CD4-positive, alpha-beta T cell treated with Interferon alpha-2 for 1 hour (primary cell): ENCODE data around the gene SLC39A8.
"Not testable (repeated sequence)": the region's sequence is repeated elsewhere in the genome, so short reads cannot be mapped to it uniquely, and the experiment has no call there.

Experiments used
- DNase-seq, 2 donors: peaks; one replicate each; pipeline ENCODE4 v3.0.0-alpha.2; 2020 to 2022

The SLC39A8 gene

DNA sequence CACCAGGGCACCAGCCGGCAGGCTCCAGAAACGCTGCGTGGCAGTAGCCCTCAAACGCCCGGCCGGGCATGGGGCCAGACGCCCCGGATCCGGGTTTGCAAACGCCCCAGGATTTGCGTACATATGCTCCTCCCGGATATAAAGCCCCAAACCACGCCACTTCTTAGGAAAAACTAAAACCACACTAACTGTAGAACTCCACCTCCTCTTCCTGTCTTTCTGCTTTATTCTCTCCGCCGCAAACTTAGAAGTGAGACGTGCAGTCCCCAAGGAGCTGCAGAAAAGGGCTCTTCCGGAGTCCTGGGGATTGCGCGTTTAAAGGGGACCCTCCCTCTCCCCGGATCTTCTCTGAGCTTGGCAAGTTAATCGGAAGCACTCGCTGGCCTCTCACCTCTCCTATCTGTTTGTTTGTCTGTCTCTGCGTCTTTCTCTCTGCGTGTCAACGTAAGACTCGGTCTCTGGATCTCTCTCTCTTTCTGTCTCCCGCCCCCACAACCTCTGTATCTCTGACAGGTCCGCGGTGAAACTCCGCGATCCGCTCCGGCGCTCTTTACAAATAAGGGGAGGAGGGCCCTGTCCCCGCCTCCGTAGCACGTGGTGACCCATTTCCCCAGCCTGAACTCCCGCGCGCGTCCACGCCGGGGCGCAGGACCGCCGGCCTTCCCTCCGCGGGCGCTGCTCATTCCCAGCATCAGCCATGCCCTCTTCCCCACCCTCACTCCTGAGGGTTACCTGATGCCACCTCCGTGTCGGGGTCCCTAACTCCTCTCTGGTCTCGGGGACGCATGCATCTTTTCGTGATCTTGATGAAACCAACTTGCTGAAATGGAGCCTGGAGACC lies at the start of gene SLC39A8:
SLC39A8 (minus strand) TSS at position 529 of the 841 bp plus-strand sequence. CDS start 820 bp downstream, outside the sequence.
- peak; percentile 84 to 88 for DNase-seq

DNA sequence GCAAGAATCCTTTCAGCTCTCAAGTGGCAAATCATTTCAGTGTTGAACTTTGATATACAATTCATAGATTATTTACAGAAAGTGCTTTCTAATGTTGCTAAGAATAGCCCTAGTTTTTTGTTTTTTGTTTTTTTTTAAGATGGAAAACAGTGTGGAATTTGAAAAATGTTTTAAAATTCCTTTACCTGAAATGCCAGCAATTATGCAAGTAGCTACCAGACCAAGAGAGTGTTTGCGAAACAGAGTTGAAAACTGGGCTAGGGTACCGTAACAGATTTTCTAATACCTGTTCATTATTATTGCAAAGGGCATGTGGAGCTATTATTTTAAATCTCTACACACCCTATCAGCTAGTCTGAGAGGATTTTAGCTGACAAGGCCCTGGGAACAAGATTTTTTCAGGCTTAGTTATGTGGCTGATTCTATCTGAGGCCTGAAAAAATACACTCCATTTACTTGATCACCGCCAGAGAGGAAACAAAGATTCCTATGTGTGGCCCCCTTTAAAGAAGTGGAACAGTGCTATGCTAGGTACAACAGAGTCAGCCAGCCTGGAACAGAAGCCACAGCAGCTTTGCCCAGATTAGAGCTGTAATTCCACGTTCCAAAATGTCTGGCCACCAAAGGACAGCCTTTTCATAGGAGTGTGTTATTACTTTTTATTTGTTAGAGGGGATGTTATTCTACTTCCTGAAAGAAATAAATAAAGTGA lies 46.9 kb upstream of the SLC39A8 start:
- DNase-seq, result no peak

DNA sequence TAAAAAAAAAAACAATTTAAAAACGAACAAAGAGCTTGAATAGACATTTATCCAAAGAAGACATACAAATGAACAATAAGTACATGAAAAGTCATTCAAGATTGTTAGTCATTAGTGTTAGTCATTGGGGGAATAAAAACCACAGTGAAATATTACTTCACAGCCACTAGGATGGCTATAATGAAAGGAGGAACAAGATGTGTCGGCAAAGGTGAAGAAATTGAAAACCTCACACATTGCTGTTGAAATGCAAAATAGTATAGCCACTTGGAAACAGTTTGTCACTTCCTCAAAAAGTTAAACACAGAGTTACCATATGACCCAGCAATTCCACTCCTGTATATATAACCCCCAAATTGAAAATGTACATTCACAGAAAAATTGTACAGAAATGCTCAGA lies 45.2 kb upstream of the SLC39A8 start:
- DNase-seq, result peak; percentile 13 to 17

DNA sequence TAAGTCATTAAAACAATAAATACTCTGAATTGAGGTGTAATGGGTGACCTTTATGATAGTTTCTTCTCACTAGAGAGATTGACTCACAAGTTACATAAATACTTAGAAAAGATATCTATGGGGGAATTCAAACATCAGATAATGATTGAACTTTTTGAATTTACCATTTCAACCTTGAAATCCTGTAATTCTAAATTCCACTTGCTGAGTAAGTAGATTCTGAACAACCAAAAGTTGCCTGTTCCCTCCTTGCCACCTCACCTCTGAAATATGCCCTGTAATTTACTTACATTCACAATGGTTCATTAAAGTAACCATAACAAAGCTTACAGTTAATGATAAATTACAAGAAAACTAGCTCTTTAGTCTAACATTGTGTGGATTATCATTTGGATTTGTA lies 43.3 kb upstream of the SLC39A8 start:
- no peak for DNase-seq

DNA sequence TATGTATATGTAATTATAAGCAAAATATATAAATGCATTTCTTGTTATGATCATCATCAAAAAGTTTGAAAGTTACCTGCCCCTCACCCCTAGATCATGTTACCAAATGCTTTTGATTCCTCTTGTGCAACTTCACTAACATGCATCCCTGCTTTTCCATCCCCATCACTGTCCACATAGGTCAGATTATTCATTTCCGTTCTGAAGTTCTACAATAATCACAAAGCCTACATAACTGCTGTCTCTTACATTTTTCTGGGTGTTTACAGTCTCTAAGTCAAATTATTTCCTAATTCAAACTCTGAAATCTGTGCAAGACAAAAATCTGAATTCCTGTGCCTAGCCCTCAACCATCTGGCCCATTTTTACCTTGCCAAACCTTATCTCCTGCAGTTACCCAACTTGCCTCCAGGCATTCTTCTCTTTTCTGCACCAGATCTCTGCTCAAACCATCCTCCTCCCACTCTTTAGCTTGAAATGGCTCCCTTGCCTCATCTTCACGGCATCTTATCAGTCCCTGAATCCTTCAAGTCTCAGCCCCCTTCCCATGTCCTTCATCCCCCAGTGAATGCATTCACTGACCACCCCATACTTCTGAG lies 42.4 kb upstream of the SLC39A8 start:
- DNase-seq, result no peak

DNA sequence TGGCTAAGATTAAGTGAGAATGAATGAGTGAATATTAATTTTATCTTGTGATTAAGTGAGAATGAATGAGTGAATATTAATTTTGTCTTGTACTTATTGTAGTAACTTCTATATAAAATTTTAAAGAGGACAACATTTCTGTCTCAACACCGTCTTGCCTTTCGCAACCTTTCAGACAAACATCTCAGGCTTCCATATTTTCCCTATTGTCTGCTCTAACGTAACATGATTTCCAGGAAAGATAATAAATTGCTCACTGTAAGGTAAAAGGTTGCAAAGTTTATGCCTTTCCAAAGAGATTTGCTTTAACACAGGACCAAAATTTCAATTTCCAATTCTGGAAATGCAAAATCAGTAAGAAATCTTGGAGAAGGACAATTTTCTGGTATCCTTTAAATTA lies 41.7 kb upstream of the SLC39A8 start:
- no peak for DNase-seq

DNA sequence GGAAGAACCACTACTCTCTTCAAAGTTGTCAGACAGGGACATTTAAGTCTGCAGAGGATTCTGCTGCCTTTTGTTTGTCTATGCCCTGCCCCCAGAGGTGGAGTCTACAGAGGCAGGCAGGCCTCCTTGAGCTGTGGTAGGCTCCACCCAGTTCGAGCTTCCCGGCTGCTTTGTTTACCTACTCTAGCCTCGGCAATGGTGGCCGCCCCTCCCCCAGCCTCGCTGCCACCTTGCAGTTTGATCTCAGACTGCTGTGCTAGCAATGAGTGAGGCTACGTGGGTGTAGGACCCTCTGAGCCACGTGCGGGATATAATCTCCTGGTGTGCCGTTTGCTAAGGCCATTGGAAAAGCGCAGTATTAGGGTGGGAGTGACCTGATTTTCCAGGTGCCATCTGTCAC lies 35.0 kb upstream of the SLC39A8 start:
- DNase-seq, result not testable (repeated sequence)

DNA sequence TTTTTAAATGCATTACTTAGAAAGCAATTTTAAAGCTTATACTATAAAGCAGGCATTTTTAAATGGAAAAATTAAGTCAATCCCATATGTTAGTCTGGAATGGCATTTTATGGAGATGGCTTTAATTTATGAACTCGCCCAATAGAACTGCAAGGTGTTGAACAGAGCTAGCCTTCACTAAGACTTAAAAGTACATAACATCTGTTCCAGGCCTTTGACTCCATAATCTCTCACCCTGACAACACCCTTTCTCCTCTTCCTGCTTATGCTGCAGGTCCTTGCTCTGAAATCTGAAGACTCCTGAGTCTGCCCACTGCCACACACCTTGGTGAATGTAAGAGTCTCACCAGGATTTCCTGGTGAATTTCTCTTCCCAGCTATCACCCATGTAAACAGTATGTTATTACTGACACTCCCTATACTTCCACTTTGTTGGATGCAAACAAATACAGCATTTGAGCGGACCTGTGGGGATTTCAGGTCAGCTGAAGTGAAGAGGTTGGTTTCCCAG lies 17.7 kb upstream of the SLC39A8 start:
- no peak for DNase-seq

DNA sequence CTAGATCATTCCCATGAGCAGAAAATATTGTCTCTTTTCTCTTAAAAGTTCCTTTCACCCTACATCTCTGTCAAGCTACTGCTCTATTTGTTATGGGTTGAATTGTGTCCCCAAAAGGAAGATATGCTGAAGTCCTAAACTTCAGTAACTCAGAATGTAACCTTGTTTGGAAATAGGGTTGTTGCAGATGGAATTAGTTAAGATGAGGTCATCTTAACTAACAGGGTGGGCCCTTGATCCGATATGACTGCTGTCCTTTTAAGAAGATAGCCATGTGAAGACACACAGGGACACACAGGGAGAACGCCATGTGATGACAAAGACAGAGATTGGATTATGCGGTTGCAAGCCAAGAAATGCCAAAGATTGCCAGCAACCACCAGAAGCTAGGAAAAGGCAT lies 12.8 kb upstream of the SLC39A8 start:
- DNase-seq, result no peak

DNA sequence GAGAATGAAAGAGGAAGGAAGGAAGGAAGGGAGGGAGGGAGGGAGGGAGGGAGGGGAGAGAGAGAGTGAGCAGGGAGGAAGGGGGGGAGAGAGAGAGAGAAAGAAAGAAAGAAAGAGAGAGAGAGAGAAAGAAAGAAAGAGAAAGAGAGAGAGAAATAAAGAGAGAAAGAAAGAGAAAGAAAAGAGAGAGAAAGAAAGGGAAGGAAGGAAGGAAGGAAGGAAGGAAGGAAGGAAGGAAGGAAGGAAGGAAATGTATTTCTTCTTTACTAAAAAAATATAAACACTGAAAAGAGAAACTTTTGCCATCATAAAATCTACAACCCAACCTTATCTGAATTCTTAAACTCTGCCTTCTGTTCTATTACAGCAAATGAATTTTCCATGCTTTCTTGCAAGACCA lies 12.4 kb upstream of the SLC39A8 start:
- DNase-seq, result not testable (repeated sequence)

DNA sequence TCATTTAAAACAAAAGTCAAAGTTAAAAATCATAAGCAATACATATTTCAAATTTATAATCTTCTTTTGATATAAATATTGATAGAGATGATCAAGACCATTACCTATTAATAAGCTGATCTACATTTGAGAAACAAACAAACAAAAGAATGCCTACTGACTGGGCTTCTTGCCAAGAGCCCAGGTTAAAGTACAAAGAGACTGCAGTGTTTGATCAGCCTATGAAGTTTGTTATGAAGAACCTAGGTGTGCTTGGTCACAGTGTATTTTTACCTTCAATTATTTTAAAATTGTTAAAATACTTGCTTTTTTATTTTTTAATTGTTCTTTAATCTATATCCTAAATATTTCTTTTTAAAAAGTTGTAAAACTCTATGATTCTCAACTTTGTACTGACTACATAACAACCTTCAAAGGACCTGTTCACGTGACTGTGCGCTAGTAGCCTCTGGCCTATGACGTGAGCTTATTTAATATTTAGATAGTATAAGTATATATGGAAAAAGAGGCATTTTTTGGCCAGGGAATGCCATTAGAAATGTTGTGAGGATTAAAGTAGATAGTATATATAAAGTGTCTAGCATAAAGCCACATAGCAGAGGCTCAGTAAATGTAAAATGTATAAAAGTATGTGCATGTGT lies 11.4 kb upstream of the SLC39A8 start:
- no peak for DNase-seq

DNA sequence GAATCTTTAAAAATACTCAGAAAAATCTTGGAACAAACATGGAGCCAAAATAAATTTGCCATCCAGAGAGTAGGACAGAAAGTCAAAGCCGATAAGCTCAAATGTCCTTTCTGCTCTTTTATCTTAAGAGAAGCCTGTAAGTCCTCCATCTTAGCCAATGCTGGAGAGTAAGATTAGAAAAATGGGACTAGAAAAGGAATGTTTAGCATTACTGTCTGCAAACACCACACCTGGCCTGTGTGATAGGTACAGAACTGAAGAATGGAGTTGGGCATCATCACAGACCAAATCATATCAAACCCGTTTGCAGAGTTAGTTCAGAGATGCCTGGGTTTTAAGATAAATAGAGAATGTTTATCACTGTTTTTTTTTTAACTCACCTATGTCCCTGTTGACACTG lies 10.5 kb upstream of the SLC39A8 start:
- no peak for DNase-seq

DNA sequence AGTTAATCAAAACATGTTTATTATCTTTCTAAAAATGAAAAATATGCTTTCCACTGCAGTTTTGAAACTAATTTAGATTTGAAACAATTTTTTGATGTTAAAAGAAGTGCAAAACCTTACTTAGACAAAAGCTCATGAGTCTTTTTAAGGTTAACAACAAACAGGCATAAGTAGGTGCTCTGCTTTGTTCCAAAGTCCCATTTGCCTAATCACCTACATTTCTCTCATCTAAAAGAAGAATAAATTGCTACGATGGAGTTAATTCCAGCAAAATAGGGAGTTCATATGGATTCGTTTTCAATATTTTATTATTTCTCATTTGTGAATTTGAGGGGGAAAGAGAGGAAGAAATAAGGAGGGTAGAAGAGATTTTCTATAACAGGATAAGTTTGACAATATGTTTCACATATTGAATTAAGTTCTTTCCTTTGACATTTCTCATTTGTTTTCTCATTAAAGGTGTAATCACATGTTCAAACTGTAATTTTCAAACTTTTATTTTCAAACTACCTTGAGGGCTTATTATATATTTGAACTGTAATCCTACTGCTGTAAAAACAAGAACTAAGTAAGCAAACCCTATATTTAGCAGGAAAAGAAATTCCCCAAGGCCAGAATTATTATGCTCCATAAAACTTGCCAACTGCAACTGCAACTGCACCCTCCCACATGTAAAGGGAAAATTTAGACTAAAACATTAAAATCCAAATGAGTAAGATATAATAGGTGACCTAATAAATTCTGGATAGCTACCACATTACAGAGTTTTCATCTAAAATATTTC lies 9.6 kb upstream of the SLC39A8 start:
- no peak for DNase-seq

DNA sequence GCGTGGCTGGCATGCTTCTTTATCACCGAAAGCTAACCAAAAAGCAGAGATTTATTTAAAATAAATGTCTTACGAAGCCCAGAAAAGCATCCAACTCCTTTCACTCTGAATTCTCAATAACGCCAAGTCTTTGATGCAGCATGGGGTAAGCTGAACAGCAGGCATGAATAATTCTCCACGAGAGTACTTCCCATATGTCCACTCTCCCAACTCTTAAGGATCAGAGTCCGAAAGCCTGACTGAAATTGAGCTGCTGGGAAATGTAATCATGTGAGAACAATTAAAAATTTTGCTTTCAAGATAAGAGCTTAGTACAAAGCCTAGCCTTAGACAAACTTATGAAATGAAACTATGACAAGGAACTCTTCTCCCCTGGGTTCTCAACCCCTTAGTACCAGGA lies 7.5 kb upstream of the SLC39A8 start:
- no peak for DNase-seq

DNA sequence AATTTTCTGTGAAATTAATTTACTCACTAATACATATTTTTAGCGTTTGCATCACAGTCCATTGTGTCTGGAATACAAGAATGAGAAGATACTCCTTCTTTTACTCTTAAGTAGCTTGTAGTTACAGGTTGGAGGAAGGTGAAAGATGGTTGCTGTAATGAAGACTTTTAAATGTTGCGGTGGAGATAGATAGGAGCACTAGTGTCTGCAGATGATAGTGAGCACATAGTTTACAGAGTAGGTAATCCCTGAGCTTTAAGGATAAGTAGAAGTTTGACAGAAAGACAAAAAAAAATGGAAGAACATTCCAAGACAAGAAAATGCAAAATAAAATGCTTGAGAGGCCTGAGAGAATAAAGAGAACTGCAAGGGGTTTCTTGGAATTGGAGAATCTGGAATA lies 5.4 kb upstream of the SLC39A8 start:
- no peak for DNase-seq

DNA sequence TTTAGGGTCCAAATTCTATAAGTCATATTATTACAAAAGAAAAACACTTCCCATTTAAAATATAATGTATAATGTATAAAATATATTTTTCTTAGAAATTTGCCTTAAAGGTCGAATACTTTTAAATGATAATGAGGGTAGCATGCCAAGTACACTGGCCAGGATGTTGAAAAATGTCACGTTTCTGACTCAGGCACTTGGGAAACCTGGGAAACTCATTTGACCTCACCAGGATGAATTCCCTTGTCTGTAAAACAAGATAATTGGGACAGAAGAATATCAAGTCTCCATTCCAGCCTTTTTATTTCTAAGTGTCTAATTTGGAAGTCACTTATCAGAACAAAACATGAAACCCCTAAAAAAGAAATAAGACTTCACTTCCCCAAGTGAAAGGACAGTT lies 3.4 kb upstream of the SLC39A8 start:
- no peak for DNase-seq

DNA sequence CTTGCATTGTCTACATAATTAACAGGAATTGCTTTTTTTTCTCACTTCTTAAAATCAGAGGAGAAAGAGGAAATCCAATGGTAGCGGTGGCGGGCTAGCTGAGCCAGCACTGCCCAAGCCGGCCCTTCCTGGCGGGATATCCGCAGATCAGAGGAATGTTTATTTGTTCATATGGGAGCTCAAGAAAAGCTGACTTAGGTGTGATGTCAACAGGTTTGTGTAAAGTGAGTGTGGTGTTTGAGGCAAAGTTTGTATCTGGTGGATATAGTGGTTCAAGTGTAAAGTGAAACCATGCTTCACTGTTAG lies 466 bp upstream of the SLC39A8 start:
- DNase-seq, result peak in 1 of 2 donors; percentile 43

DNA sequence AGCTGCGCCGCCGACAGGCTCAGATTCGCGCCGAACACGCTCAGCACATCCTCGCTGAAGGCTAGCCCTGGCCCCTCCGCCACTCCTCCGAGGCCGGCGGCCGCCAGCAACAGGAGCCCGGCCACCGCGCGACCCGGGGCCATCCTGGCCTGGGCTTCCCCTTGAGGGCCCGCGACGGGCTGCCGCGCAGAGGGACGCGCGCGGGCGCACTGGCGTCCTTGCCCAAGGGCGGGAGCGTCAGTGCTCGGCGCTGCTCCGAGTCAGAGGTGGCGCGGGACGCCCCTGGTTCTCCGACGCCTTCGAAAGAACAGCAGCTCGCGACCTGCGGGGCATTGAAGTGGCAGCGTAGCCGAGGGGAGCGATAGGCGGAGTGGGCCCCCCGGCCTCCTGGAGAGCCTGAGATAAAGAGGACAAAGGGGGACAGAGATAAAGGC lies 745 bp downstream of the SLC39A8 start:
- DNase-seq, result peak; percentile 64 to 72

DNA sequence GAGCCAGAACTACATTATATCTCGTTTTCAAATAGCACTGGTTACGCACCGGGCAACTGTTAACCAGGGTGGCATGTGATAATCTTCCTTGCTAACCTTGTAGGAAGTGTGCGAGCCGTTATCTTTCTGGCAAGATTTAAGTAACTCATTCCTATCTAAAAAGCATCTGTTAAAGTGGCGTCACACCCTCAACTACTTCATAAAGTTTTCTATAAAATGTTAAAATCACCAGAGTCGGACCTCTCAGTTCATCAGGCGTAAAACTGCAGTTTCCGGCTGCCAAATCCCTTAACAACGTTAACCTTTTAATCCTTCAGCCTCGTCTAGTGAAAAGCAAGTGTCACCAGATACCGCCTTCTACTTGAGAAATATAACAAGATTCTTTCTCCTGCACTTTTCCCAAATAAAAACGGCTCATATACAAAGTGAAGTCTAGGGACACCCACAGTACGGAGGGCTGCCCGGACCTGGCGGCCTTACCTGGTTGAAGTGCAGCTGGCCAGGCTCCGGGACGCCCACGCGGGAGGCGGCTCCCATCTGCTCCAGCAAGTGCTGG lies 1.2 kb downstream of the SLC39A8 start:
- DNase-seq, result no peak

DNA sequence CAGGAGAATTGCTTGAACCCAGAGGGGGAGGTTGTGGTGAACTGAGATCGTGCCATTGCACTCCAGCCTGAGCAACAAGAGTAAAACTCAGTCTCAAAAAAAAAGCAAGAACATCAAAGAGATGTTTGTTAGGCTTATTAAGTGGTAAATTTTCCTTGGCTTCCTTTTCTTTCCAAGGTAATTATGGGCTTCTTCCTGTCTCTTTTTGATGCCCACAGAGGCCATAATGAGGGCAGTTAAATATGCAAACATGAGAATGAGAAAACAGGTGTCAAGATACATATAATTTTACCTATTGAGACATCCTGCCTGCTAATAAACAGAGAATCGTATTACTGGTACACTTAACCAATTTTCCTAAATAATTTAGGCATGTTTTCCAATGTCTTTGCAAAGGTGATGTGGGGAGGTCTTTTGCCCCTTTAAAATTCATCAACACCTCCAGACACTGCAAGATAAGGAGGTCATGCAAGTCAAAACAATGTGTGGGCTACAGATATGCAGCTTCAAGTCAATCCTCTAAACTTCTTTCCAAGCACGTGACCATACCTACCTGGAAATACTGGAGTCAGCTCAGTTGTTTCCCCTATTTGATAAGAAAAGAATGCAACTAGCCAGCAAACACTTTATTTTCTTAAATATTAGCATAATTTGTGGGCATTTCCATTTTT lies 2.7 kb downstream of the SLC39A8 start:
- DNase-seq, result no peak

DNA sequence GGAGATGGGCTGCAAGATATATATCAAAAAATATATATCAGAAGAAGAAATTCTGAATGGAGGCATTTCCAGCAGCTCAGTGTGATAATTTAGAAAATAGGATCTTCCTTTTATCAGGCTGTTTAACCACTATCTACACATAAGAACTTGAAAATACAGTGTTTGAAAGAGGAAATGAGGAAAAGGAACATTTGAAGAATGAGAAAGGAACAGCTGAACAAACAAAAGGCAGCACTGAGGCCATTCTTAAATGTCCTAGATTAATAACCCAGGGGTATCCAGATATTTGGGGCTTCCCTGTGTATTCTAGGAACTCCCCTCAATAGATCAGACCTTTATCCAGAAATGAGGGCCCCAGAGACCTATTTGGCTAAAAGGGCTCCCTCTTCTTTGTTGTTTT lies 4.1 kb downstream of the SLC39A8 start:
- no peak for DNase-seq

DNA sequence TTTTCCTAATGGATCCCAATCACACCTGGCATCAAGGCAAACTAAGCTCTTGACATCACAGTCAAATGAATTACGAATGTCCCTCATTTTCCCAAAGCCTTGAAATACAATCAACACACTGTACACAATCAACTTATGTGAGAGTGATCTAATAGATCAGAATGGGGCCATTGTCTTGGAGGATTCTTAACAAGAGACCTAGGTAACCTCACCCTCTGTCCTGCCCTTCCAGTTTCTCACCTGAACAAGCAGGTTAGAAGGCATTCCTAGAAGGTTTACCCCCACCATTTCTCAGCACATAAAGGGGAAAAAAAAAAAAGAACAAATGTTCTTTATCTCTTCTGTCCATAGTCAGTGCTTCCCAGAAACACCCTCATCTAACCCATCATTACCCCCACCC lies 6.3 kb downstream of the SLC39A8 start:
- no peak for DNase-seq
